NB4 (cell line): ENCODE results near the gene RAB7A.
A peak's percentile ranks its signal among the peaks of the same experiment; 100 is the strongest.

Experiments used
- CTCF ChIP-seq: IDR thresholded peaks from one replicate; pipeline ENCODE4 v1.5.1; 2012; ENCODE audit warnings: low read depth, low read length
- POLR2A ChIP-seq: IDR thresholded peaks from 2 replicates; pipeline ENCODE4 v1.6.1; 2011; ENCODE audit warnings: mild to moderate bottlenecking; ENCODE audit not compliant: insufficient read length; ENCODE audit errors: extremely low read depth

- TF ChIP-seq POLR2A (no peak), CTCF (peak; percentile 71)
Measured at GRCh38 chr3:128794770-128795649, 69.0 kb downstream of the RAB7A start.
